CD14-positive monocyte (primary cell): ENCODE results near the gene PTRHD1. TPM values are rescaled to one million over a fixed set of nuclear protein-coding genes. Genes with fewer than 3 reads are reported as not detected.

ENCODE experiments used
- DNase-seq, 3 donors: peaks; one replicate each; pipeline ENCODE4 v3.0.0-alpha.2; 2011 to 2022
- H2AFZ ChIP-seq: 2 replicates; pipeline ENCODE4 v1.6.0; 2012; ENCODE audit warnings: mild to moderate bottlenecking, low read depth, low read length, inconsistent platforms; ENCODE audit not compliant: insufficient read depth, poor library complexity, severe bottlenecking
- H3K27ac ChIP-seq, 2 donors: 1 replicate in 1 of 2; 2 replicates in 1 of 2; pipeline ENCODE4 v1.5.1; 2012 to 2013; ENCODE audit warnings: low read length in 2 of 2, control low read depth in 1 of 2, inconsistent platforms in 1 of 2, low read depth in 1 of 2, mild to moderate bottlenecking in 1 of 2
- H3K27me3 ChIP-seq, 2 donors: one replicate each; pipeline versions ENCODE4 v1.6.0 to v1.6.1; 2011 to 2013; ENCODE audit warnings: low read length in 2 of 2; ENCODE audit not compliant: control insufficient read depth in 2 of 2, insufficient read depth in 2 of 2
- H3K36me3 ChIP-seq, 2 donors: replicated peaks in 1 of 2; 1 replicate in 1 of 2; 2 replicates in 1 of 2; pipeline versions ENCODE4 v1.5.1 to v1.6.1; 2012 to 2013; ENCODE audit warnings: low read length in 2 of 2, control low read depth in 1 of 2, inconsistent platforms in 1 of 2, mild to moderate bottlenecking in 1 of 2; ENCODE audit not compliant: insufficient read depth in 2 of 2, control insufficient read depth in 1 of 2
- H3K4me1 ChIP-seq, 2 donors: 1 replicate in 1 of 2; 2 replicates in 1 of 2; pipeline versions ENCODE4 v1.5.1 to v1.6.1; 2012 to 2013; ENCODE audit warnings: low read length in 2 of 2, control low read depth in 1 of 2, inconsistent platforms in 1 of 2, mild to moderate bottlenecking in 1 of 2, moderate library complexity in 1 of 2; ENCODE audit not compliant: insufficient read depth in 2 of 2, control insufficient read depth in 1 of 2
- H3K4me2 ChIP-seq: replicated peaks from 2 replicates; pipeline ENCODE3; 2012; ENCODE audit warnings: low read length, moderate library complexity, mild to moderate bottlenecking; ENCODE audit not compliant: poor library complexity, severe bottlenecking; ENCODE audit errors: extremely low read depth
- H3K4me3 ChIP-seq, 3 experiments: fragments of 200-600 bp in 1 of 3; sonication (generic) in 1 of 3; replicated peaks in 1 of 3; 1 replicate in 2 of 3; 2 replicates in 1 of 3; pipeline ENCODE4 v1.5.1; 2011 to 2013; ENCODE audit warnings: low read length in 3 of 3, mild to moderate bottlenecking in 3 of 3, control low read depth in 2 of 3, low read depth in 2 of 3, inconsistent platforms in 1 of 3, moderate library complexity in 1 of 3
- H3K79me2 ChIP-seq: 2 replicates; pipeline ENCODE4 v1.6.0; 2012; ENCODE audit warnings: mild to moderate bottlenecking, control low read depth, inconsistent platforms, low read length, moderate library complexity; ENCODE audit not compliant: insufficient read depth
- H3K9ac ChIP-seq: 2 replicates; pipeline ENCODE4 v1.6.0; 2017; ENCODE audit warnings: low read length, mild to moderate bottlenecking; ENCODE audit not compliant: insufficient read depth, poor library complexity, severe bottlenecking
- H3K9me3 ChIP-seq, 2 donors: replicated peaks in 1 of 2; 1 replicate in 1 of 2; 2 replicates in 1 of 2; pipeline versions ENCODE4 v1.5.1 to v1.6.1; 2012 to 2013; ENCODE audit warnings: low read length in 2 of 2, control low read depth in 1 of 2; ENCODE audit not compliant: control insufficient read depth in 1 of 2, insufficient read depth in 1 of 2
- H4K20me1 ChIP-seq: 2 replicates; pipeline ENCODE4 v1.6.0; 2012; ENCODE audit warnings: mild to moderate bottlenecking, low read length, control low read depth, moderate library complexity; ENCODE audit not compliant: insufficient read depth
- H3K27ac Mint-ChIP-seq, 7 donors: one replicate each; pipeline ENCODE4 v1.8.0; 2020; ENCODE audit warnings: mild to moderate bottlenecking in 7 of 7, mixed read lengths in 7 of 7, moderate library complexity in 6 of 7, inconsistent platforms in 2 of 7
- H3K27me3 Mint-ChIP-seq, 3 donors: one replicate each; pipeline ENCODE4 v1.8.0; 2021 to 2022; ENCODE audit warnings: low read depth in 3 of 3, mild to moderate bottlenecking in 3 of 3, mixed read lengths in 3 of 3, moderate library complexity in 3 of 3, inconsistent platforms in 1 of 3
- H3K36me3 Mint-ChIP-seq, 2 donors: one replicate each; pipeline ENCODE4 v1.8.0; 2020; ENCODE audit warnings: mixed read lengths in 2 of 2, inconsistent platforms in 1 of 2, mild to moderate bottlenecking in 1 of 2
- H3K4me1 Mint-ChIP-seq: one replicate; pipeline ENCODE4 v1.8.0; 2020; ENCODE audit warnings: mild to moderate bottlenecking, mixed read lengths
- H3K4me3 Mint-ChIP-seq, 2 donors: one replicate each; pipeline ENCODE4 v1.8.0; 2020; ENCODE audit warnings: mild to moderate bottlenecking in 2 of 2, mixed read lengths in 2 of 2, moderate library complexity in 1 of 2
- H3K9me3 Mint-ChIP-seq, 7 donors: one replicate each; pipeline ENCODE4 v1.8.0; 2020 to 2022; ENCODE audit warnings: mixed read lengths in 7 of 7, mild to moderate bottlenecking in 6 of 7, moderate library complexity in 6 of 7, inconsistent platforms in 2 of 7
- CTCF ChIP-seq: fragments of 200-600 bp; IDR thresholded peaks from one replicate; pipeline ENCODE4 v1.8.0; 2022; ENCODE audit warnings: antibody characterized with exemption, mild to moderate bottlenecking
- WGBS: methylation state at CpG from one replicate; pipeline ENCODE4 v1.1.5; 2013; ENCODE audit warnings: missing lambda C conversion rate; ENCODE audit not compliant: insufficient coverage; 5-methylcytosine and 5-hydroxymethylcytosine counted together
- intact Hi-C, 2 donors: fragments of 100-400 bp; cut with micrococcal nuclease; formaldehyde crosslinking; loops; one replicate each; pipeline versions ENCODE4 v1.15.0 to v1.15.1; 2023
- polyA plus RNA-seq, 3 donors: library from polyadenylated mRNA; depleted of rRNA in 1 of 3; unstranded in 2 of 3; stranded (reverse) in 1 of 3; fragments of 300-500 nt in 2 of 3; fragments of >200 nt in 1 of 3; fragmentation: Illumina TruSeq in 2 of 3; gene quantifications; 1 replicate in 2 of 3; 2 replicates in 1 of 3; pipeline ENCODE4 v1.2.3, GENCODE V29; 2012 to 2021

PTRHD1 gene
- polyA plus RNA-seq, 3 donors, result 20.3 to 86.2 (median 78.6) TPM

DNA sequence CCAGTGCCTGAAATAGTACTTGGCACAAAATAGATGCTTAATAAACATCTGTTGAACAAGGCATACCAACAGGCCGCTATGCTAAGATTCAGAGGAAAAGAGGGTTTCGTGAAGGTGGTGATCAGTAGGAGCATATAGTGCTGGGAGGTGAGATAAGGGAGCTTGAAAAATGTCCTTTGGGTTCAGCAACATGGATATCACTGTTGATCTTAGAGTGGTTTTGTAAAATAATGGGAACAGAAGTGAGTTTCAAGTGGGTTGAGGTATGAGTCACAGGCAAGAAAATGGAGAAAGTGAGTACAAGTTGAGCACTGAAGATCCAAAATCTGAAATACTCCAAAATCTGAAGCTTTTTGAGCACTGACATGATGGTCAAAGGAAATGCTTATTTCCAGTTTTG, 4.5 kb upstream of the PTRHD1 start:
- Mint-ChIP-seq H3K9me3 (peaks cover 0 to 6% (median 2%) of the 10 kb centered on the region in 7 donors), H3K27me3 (no peaks in the 10 kb centered on the region), H3K27ac (peak overlapping the region in 1 of 7 donors; percentile 34), H3K4me3 (no peak overlapping the region), H3K4me1 (peaks cover 14% of the 10 kb centered on the region), H3K36me3 (peaks cover 34 to 49% of the 10 kb centered on the region in 2 donors)
- Histone ChIP-seq H3K27me3 (no peaks in the 10 kb centered on the region), H3K4me1 (peaks cover 8 to 14% of the 10 kb centered on the region in 2 donors), H3K9me3 (no peaks in the 10 kb centered on the region), H3K36me3 (peaks cover 4 to 33% of the 10 kb centered on the region in 2 donors), H3K9ac (no peak overlapping the region), H3K4me2 (no peak overlapping the region), H3K27ac (no peak overlapping the region), H3K4me3 (no peak overlapping the region), H2AFZ (no peak overlapping the region), H3K79me2 (peaks cover 71% of the 10 kb centered on the region), H4K20me1 (no peaks in the 10 kb centered on the region)
- intact Hi-C loops, result loop anchor here (10.0 kb wide), 3 partner anchors 247 to 1967 kb away; partner anchors contain the start of genes ATAD2B (in 1 of the 2), EFR3B (in 1 of the 2) and SLC35F6 (in 1 of the 2)
- 90% methylated on average over 1 of the region's 2 CpGs for WGBS
- DNase-seq, result no peak
- no peak for TF ChIP-seq CTCF

GRCh38 chr2:24793761-24794435, 707 bp upstream of the PTRHD1 start:
- 12% methylated on average over 11 of the region's 14 CpGs for WGBS
- DNase-seq, result no peak

More at GRCh38 chr2:24793761-24794435, 707 bp upstream of the PTRHD1 start:
- H4K20me1 ChIP-seq, result no peaks in the 10 kb centered on the region
- peak overlapping the region in 1 of 2 donors; percentile 96 for H3K27ac ChIP-seq
- H3K79me2 ChIP-seq, result peaks cover 58% of the 10 kb centered on the region
- TF ChIP-seq CTCF, result no peak
- Mint-ChIP-seq H3K27me3 (no peaks in the 10 kb centered on the region), H3K36me3 (peaks cover 25 to 47% of the 10 kb centered on the region in 2 donors), H3K4me3 (peak overlapping the region; percentile 88 to 94), H3K4me1 (peaks cover 21% of the 10 kb centered on the region), H3K27ac (peak overlapping the region in 3 of 7 donors; percentile 2 to 99 (median 98)), H3K9me3 (peaks cover 0 to 2% (median 0%) of the 10 kb centered on the region in 7 donors)
- peak overlapping the region; percentile 89 for H2AFZ ChIP-seq
- peaks cover 2 to 37% of the 10 kb centered on the region in 2 donors for H3K36me3 ChIP-seq
- intact Hi-C loops, result loop anchor here (5.0 to 10.0 kb wide), 4 partner anchors 178 to 1971 kb away; partner anchors contain the start of genes ATAD2B (in 1 of the 2), DNAJC27 (in 1 of the 2), EFR3B (in 1 of the 2) and SLC35F6 (in 1 of the 2)
- H3K27me3 ChIP-seq, result no peaks in the 10 kb centered on the region
- peaks cover 14 to 21% of the 10 kb centered on the region in 2 donors for H3K4me1 ChIP-seq
- peak overlapping the region; percentile 93 for H3K4me2 ChIP-seq
- peak overlapping the region; percentile 94 for H3K9ac ChIP-seq
- H3K4me3 ChIP-seq, result peak overlapping the region; percentile 66 to 86 (median 80)
- H3K9me3 ChIP-seq, result no peaks in the 10 kb centered on the region
